ENCODE data around the gene TM9SF2.

DNA sequence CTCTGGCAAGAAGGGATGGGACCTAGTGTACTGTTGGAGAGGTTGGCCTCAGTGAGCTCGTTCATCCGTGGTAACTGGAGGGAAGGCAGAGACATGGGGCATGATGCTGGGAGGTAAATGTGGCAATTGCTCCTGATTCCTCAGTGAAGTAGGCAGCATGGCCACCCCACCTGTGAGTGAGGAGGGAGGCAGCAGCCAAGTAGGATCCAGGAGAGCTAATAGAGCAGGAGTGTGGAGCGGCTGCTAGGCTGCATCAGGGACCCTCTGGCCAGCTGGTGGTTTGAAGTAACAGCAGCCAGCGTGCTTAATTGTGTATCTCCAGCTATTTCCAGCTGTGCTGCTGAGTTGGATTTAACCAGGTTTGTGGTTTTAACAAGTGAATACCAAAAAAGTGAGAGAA is 24.7 kb downstream of the TM9SF2 start:
- TF ChIP-seq ZNF24 (IDR thresholded peaks at IDR 0.05) (no peak), NONO (IDR thresholded peaks at IDR 0.05; ENCODE audit: low read depth in 2 of 2, low read length in 1 of 2) (no peak), CBX3 (IDR thresholded peaks at IDR 0.05; ENCODE audit: borderline replicate concordance in 1 of 2, low read length in 2 of 2) (no peak)
- TF ChIP-seq, protein P1, sequence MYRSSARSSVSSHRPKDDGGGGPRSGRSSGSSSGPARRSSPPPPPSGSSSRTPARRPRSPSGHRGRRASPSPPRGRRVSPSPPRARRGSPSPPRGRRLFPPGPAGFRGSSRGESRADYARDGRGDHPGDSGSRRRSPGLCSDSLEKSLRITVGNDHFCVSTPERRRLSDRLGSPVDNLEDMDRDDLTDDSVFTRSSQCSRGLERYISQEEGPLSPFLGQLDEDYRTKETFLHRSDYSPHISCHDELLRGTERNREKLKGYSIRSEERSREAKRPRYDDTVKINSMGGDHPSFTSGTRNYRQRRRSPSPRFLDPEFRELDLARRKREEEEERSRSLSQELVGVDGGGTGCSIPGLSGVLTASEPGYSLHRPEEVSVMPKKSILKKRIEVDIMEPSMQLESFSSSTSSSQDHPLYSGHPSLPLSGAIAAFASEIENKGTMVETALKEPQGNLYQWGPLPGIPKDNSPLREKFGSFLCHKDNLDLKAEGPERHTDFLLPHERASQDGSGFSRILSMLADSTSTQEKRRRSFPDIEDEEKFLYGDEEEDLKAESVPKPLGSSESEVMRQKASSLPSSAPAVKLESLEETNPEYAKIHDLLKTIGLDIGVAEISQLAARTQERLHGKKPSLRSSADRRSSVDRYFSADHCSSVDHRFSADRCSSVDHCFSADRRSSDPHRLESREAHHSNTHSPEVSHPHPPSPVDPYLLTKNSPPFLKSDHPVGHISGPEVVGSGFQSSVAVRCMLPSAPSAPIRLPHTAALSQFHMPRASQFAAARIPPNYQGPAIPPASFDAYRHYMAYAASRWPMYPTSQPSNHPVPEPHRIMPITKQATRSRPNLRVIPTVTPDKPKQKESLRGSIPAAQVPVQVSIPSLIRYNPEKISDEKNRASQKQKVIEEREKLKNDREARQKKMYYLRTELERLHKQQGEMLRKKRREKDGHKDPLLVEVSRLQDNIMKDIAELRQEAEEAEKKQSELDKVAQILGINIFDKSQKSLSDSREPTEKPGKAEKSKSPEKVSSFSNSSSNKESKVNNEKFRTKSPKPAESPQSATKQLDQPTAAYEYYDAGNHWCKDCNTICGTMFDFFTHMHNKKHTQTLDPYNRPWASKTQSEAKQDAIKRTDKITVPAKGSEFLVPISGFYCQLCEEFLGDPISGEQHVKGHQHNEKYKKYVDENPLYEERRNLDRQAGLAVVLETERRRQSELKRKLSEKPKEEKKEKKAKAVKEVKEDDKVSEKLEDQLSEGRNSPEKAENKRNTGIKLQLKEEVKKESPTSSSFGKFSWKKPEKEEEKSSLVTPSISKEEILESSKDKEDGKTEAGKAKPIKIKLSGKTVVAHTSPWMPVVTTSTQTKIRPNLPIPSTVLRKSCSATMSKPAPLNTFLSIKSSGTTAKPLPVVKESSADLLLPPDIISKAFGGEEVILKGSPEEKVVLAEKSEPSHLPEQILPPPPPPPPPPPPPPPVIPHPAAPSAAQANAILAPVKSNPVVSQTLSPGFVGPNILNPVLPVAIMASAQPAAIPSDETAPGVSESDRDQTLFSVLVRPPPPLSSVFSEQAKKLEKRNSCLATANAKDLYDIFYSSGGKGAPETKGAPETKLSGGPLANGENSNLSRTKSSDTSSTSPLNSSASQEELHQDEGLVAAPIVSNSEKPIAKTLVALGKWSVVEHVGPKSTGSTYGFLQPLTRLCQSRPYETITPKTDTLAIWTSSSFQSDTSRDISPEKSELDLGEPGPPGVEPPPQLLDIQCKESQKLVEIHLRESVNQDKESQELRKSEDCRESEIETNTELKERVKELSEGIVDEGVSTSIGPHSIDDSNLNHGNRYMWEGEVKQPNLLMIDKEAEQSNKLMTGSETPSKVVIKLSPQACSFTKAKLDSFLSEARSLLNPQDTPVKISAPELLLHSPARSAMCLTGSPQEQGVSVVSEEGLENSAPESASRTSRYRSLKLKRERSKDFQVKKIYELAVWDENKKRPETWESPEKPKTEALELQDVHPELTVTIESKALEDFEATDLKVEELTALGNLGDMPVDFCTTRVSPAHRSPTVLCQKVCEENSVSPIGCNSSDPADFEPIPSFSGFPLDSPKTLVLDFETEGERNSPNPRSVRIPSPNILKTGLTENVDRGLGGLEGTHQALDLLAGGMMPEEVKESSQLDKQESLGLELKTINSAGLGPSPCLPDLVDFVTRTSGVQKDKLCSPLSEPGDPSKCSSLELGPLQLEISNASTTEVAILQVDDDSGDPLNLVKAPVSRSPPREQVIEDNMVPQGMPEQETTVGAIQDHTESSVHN (IDR thresholded peaks at IDR 0.05; ENCODE audit: borderline replicate concordance in 1 of 2, low read depth in 1 of 2): no peak
